ENCODE measurements around the gene LRRC8B. TPM values are rescaled to one million over a fixed set of nuclear protein-coding genes. Genes with fewer than 3 reads are reported as not detected.

Gene LRRC8B
- total and polyA plus RNA-seq, 2 donors from 2014 or later = 2.4 to 15.1 TPM

DNA sequence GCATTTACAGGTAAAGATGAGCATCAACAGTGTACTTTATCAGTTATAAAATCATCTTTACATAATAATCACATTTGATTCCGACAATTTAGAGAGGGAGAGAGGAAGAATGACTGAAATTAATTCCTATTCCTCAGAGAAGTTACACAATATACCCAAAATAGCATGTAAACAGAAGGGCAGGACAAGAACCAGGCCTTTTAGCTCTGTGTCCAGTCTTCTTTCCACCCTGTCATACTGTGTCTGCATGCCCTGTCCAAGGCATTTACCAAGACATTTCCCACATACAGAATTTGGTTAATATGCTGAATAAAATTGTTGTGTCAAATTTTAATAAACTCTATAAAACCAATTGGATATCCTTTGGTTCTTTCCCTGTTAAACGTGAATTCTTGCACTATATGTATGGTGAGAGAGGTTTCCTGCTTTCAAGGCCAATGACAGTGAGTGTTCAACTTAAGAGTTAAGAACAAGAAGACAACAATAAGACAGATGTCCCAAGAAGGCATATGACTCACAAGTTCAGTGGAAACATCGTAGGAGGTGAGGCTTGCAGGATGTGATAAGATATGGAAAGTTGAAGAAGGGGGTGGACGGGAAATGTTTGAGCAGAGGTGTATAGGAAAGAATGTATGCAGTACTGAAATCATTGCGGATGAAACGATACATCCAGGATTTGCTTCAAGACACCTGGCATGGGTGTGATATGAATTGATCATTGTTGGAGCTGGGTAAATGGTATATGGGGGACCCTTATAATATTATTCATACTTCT lies 20.8 kb downstream of the LRRC8B start:
- Histone ChIP-seq H3K36me3 (ENCODE audit: control insufficient read depth in 2 of 3, insufficient read depth in 3 of 3, low read length in 3 of 3) (no peaks in the 10 kb centered on the region), H3K27ac (ENCODE audit: low read depth in 2 of 2, low read length in 2 of 2) (no peak overlapping the region), H3K27me3 (ENCODE audit: control insufficient read depth, insufficient read depth, low read length) (no peaks in the 10 kb centered on the region), H3K4me3 (ENCODE audit: low read length in 3 of 3) (no peak overlapping the region), H3K9ac (ENCODE audit: low read length in 3 of 3) (no peak overlapping the region), H3K9me3 (ENCODE audit: control insufficient read depth in 2 of 3, insufficient read depth in 1 of 3, low read length in 3 of 3) (no peaks in the 10 kb centered on the region), H3K4me1 (ENCODE audit: control insufficient read depth in 2 of 3, insufficient read depth in 2 of 3, low read depth in 1 of 3, low read length in 3 of 3) (no peaks in the 10 kb centered on the region)
- FAIRE-seq = no peak
- TF ChIP-seq, protein P1, sequence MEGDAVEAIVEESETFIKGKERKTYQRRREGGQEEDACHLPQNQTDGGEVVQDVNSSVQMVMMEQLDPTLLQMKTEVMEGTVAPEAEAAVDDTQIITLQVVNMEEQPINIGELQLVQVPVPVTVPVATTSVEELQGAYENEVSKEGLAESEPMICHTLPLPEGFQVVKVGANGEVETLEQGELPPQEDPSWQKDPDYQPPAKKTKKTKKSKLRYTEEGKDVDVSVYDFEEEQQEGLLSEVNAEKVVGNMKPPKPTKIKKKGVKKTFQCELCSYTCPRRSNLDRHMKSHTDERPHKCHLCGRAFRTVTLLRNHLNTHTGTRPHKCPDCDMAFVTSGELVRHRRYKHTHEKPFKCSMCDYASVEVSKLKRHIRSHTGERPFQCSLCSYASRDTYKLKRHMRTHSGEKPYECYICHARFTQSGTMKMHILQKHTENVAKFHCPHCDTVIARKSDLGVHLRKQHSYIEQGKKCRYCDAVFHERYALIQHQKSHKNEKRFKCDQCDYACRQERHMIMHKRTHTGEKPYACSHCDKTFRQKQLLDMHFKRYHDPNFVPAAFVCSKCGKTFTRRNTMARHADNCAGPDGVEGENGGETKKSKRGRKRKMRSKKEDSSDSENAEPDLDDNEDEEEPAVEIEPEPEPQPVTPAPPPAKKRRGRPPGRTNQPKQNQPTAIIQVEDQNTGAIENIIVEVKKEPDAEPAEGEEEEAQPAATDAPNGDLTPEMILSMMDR (IDR thresholded peaks at IDR 0.05; ENCODE audit: borderline replicate concordance, extremely low read depth, insufficient read depth) = no peak
- intact Hi-C loops (cut with DNase I) = no loop called here
- peak in 1 of 5 donors; percentile 24 for DNase-seq

DNA sequence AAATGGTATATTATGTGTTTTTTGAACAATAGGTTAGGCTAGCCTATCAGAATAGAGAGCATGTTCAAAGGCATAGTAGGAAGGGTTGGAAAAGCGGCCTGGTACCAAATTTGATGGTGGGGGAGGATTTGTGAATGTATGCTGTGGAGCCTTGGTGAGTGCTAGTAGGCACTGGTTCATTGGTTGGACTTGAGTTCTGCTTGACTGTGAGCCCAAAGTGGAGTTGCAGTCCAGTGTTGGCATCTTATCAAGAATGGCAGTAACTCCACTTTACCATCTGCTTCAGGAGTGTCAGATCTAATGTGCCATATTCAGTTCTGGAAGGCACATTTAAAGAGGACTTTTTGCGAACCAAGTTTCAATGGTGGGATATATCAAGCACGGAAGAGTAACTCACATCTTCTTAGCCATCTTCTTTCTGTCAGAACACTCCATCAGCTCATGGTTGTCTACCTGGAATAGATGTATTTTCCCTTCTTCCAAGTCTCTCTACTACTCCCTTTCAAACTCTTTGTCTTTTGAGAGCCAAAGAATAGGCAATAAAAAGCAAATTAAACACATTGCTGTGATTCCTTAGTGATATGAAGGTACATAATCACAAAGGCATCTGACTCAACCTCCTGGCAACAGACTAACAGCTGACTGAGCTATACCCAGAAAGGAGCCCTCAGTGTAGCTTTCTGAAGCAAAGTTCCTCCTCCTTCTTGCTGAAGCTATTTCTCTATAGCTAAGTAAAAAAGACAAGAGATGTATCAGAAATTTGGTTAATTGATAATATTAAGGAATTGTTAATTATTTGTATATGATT lies 21.7 kb downstream of the LRRC8B start:
- H3K27ac ChIP-seq (ENCODE audit: low read depth in 2 of 2, low read length in 2 of 2) = no peak overlapping the region
- no peak overlapping the region for H3K4me3 ChIP-seq (ENCODE audit: low read length in 3 of 3)
- FAIRE-seq = no peak
- H3K4me1 ChIP-seq (ENCODE audit: control insufficient read depth in 2 of 3, insufficient read depth in 2 of 3, low read depth in 1 of 3, low read length in 3 of 3) = peaks cover 0 to 5% (median 2%) of the 10 kb centered on the region in 3 donors
- no peak overlapping the region for H3K9ac ChIP-seq (ENCODE audit: low read length in 3 of 3)
- no peaks in the 10 kb centered on the region for H3K27me3 ChIP-seq (ENCODE audit: control insufficient read depth, insufficient read depth, low read length)
- H3K9me3 ChIP-seq (ENCODE audit: control insufficient read depth in 2 of 3, insufficient read depth in 1 of 3, low read length in 3 of 3) = no peaks in the 10 kb centered on the region
- TF ChIP-seq, protein P1 (IDR thresholded peaks at IDR 0.05; ENCODE audit: borderline replicate concordance, extremely low read depth, insufficient read depth) = no peak
- no peak for DNase-seq
- no peaks in the 10 kb centered on the region for H3K36me3 ChIP-seq (ENCODE audit: control insufficient read depth in 2 of 3, insufficient read depth in 3 of 3, low read length in 3 of 3)
- intact Hi-C loops (cut with DNase I) = no loop called here

DNA sequence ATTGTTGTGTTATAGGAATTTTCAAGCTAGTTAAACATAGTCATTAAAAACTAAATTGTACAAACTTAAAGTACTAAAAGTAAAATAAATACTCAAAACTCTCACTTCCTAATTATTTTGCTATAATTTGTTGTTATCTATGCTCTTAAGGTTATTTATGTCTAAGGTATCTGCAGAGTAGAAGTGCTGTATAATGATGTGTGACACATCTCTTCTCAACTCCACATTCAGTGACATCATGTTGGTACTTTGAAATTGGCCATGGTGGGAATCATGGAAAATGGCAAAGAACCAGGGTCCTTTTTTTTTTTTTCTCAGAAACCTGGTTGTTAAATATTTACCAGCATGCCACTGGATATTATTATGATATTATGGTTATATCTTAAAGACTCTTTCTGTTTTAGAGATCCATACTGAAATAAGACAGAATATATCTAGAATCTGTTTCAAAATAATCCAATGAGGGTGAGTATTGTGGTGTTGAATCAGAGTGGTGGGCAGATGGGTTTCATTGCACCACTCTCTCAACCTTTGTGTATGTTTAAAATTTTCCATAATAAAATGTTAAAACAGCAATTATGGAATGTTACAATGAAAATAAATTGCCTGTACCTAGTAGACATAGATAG lies 22.4 kb downstream of the LRRC8B start:
- no peak for DNase-seq
- Histone ChIP-seq H3K27me3 (ENCODE audit: control insufficient read depth, insufficient read depth, low read length) (no peaks in the 10 kb centered on the region), H3K27ac (ENCODE audit: low read depth in 2 of 2, low read length in 2 of 2) (no peak overlapping the region), H3K4me1 (ENCODE audit: control insufficient read depth in 2 of 3, insufficient read depth in 2 of 3, low read depth in 1 of 3, low read length in 3 of 3) (peaks cover 0 to 5% (median 2%) of the 10 kb centered on the region in 3 donors), H3K9me3 (ENCODE audit: control insufficient read depth in 2 of 3, insufficient read depth in 1 of 3, low read length in 3 of 3) (no peaks in the 10 kb centered on the region), H3K36me3 (ENCODE audit: control insufficient read depth in 2 of 3, insufficient read depth in 3 of 3, low read length in 3 of 3) (no peaks in the 10 kb centered on the region), H3K9ac (ENCODE audit: low read length in 3 of 3) (no peak overlapping the region), H3K4me3 (ENCODE audit: low read length in 3 of 3) (no peak overlapping the region)
- no peak for FAIRE-seq
- TF ChIP-seq, protein P1 (IDR thresholded peaks at IDR 0.05; ENCODE audit: borderline replicate concordance, extremely low read depth, insufficient read depth) = no peak
- intact Hi-C loops (cut with DNase I) = no loop called here

Data from kidney (tissue), 14 donors.